ENCODE measurements around the gene HORMAD2.

DNA sequence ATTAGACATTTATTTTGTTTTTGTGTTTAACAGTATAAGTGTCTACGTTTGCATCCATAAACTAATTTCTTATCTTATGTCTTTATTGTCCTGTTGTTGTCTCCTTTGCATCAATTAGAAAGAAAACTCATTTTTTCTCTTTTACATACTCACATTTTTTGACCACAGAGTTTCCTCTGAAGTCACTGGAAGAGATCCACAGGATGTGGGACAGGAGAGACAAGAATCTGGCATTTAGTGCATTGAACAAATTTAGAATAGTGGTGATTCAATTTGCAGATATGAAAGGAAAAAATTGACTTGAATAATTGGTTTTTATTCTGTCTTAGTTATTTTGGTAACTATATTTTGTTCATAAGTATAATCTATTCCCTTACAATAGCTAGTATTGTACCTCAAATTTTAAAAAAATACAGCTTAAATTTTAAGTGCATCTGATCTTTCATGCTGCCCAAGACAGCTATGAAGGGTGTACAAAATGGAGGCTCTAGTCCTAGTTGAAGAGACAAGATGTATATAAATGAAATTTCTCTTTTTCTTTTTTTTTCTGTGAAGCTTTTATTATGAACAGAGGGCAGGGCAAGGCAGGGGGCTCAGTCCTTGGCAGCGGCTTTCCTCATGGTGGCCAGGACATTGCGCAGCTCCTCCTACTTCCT lies 24.4 kb downstream of the HORMAD2 start:
- TF ChIP-seq POLR2A (IDR thresholded peaks at IDR 0.05), result no peak
- TF ChIP-seq, protein P1, sequence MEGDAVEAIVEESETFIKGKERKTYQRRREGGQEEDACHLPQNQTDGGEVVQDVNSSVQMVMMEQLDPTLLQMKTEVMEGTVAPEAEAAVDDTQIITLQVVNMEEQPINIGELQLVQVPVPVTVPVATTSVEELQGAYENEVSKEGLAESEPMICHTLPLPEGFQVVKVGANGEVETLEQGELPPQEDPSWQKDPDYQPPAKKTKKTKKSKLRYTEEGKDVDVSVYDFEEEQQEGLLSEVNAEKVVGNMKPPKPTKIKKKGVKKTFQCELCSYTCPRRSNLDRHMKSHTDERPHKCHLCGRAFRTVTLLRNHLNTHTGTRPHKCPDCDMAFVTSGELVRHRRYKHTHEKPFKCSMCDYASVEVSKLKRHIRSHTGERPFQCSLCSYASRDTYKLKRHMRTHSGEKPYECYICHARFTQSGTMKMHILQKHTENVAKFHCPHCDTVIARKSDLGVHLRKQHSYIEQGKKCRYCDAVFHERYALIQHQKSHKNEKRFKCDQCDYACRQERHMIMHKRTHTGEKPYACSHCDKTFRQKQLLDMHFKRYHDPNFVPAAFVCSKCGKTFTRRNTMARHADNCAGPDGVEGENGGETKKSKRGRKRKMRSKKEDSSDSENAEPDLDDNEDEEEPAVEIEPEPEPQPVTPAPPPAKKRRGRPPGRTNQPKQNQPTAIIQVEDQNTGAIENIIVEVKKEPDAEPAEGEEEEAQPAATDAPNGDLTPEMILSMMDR (IDR thresholded peaks at IDR 0.05), result no peak

Data from thyroid gland (tissue), 4 donors.